PC-3 (cell line): Measurements from ENCODE around the gene STARD10. TPM values are rescaled to one million over a fixed set of nuclear protein-coding genes. Genes with fewer than 3 reads are reported as not detected.

Experiments
- ATAC-seq: fragments of 200-7000 bp; cut with Tn5 transposase; 2 replicates; pipeline ENCODE4 v1.9.1; 2020; ENCODE audit warnings: mild to moderate bottlenecking, moderate library complexity
- Bru-seq: library from RNA; stranded (reverse); fragments of 400-500 nt; gene quantifications from one replicate; lab custom pipeline; 2021; lab: Mats Ljungman, UMichigan
- BruChase-seq, 2 experiments: library from RNA; stranded (reverse); fragments of 400-500 nt; gene quantifications; one replicate each; lab custom pipeline; 2021; lab: Mats Ljungman, UMichigan
- BruUV-seq: library from RNA; stranded (reverse); fragments of 400-500 nt; replicated peaks from 2 replicates; lab custom pipeline; 2021; lab: Mats Ljungman, UMichigan
- CTCF ChIA-PET: fragments of 300-600 bp; sonication (Branson Sonifier 250); formaldehyde crosslinking; loops from one replicate; lab custom pipeline; 2022; ENCODE audit warnings: antibody characterized with exemption; lab: Charles Lee
- POLR2A ChIA-PET: fragments of 300-600 bp; sonication (Branson Sonifier 250); formaldehyde crosslinking; loops from one replicate; lab custom pipeline; 2022; ENCODE audit warnings: antibody characterized with exemption; ENCODE audit not compliant: unreplicated experiment; lab: Charles Lee
- DNase-seq: peaks from one replicate; pipeline ENCODE4 v3.0.0-alpha.2; 2015
- H2AFZ ChIP-seq: fragments of 300-600 bp; sonication (generic); 2 replicates; pipeline ENCODE4 v1.6.0; 2016; ENCODE audit warnings: antibody characterized with exemption, low read length
- H3F3A ChIP-seq: fragments of 300-600 bp; sonication (generic); one replicate; pipeline ENCODE4 v1.6.0; 2017; ENCODE audit warnings: antibody characterized with exemption, low read length, control low read depth, mild to moderate bottlenecking; ENCODE audit not compliant: unreplicated experiment
- H3K27ac ChIP-seq: fragments of 300-600 bp; sonication (generic); 2 replicates; pipeline ENCODE4 v1.5.1; 2016; ENCODE audit warnings: mild to moderate bottlenecking, low read length
- H3K27me3 ChIP-seq: fragments of 300-600 bp; sonication (generic); 2 replicates; pipeline ENCODE4 v1.6.1; 2016; ENCODE audit warnings: low read length, mixed read lengths
- H3K36me3 ChIP-seq: fragments of 300-600 bp; sonication (generic); 2 replicates; pipeline ENCODE4 v1.6.1; 2016; ENCODE audit warnings: low read depth, mixed run types, low read length, mixed read lengths
- H3K4me1 ChIP-seq: fragments of 300-600 bp; sonication (generic); 2 replicates; pipeline ENCODE4 v1.5.1; 2016; ENCODE audit warnings: low read length; ENCODE audit not compliant: insufficient read depth
- H3K4me2 ChIP-seq: fragments of 300-600 bp; sonication (generic); 2 replicates; pipeline ENCODE4 v1.6.0; 2016; ENCODE audit warnings: low read length
- H3K4me3 ChIP-seq: fragments of 300-600 bp; sonication (generic); 2 replicates; pipeline ENCODE4 v1.5.1; 2016; ENCODE audit warnings: mild to moderate bottlenecking, low read length, mixed read lengths
- H3K79me2 ChIP-seq: fragments of 300-600 bp; sonication (generic); 2 replicates; pipeline ENCODE4 v1.6.1; 2017; ENCODE audit warnings: low read length, mixed read lengths
- H3K9ac ChIP-seq: fragments of 300-600 bp; sonication (generic); 2 replicates; pipeline ENCODE4 v1.6.0; 2016; ENCODE audit warnings: mild to moderate bottlenecking, low read length
- H3K9me2 ChIP-seq: fragments of 300-600 bp; sonication (generic); replicated peaks from 2 replicates; pipeline ENCODE4 v1.6.1; 2016; ENCODE audit warnings: mixed run types, low read length, mixed read lengths
- H3K9me3 ChIP-seq: fragments of 300-600 bp; sonication (generic); 2 replicates; pipeline ENCODE4 v1.6.1; 2016; ENCODE audit warnings: low read length, mixed read lengths
- H4K20me1 ChIP-seq: fragments of 300-600 bp; sonication (generic); 2 replicates; pipeline ENCODE4 v1.6.1; 2016; ENCODE audit warnings: low read length, mixed read lengths
- EZH2 ChIP-seq: fragments of 300-600 bp; sonication (generic); IDR thresholded peaks from one replicate; pipeline ENCODE4 v1.6.1; 2017; ENCODE audit warnings: antibody characterized with exemption, mild to moderate bottlenecking, low read length; ENCODE audit not compliant: unreplicated experiment
- EZH2phosphoT487 ChIP-seq: fragments of 300-600 bp; sonication (generic); IDR thresholded peaks from 2 replicates; pipeline ENCODE4 v1.6.1; 2018; ENCODE audit warnings: mild to moderate bottlenecking, antibody characterized with exemption, low read length, borderline replicate concordance
- intact Hi-C: fragments of 100-400 bp; cut with micrococcal nuclease; formaldehyde crosslinking; loops from 2 replicates; pipeline ENCODE4 v1.9.0; 2023
- long read RNA-seq: library from polyadenylated mRNA; unstranded; transcript quantifications from one replicate; pipeline ENCODE4 v2.0.0, GENCODE V29; 2021; ENCODE audit not compliant: unreplicated experiment
- total RNA-seq: library from RNA; depleted of rRNA; stranded (reverse); fragments of >200 nt; gene quantifications from 2 replicates; pipeline ENCODE4 v1.2.3, GENCODE V29; 2014; rRNA removed
- TF ChIP-seq, protein P1 (sequence below): fragments of 300-600 bp; sonication (generic); conservative IDR thresholded peaks from 2 replicates; pipeline ENCODE4 v1.5.1; 2017; ENCODE audit warnings: antibody characterized with exemption, low read depth, mild to moderate bottlenecking, low read length

STARD10 gene, protein sequence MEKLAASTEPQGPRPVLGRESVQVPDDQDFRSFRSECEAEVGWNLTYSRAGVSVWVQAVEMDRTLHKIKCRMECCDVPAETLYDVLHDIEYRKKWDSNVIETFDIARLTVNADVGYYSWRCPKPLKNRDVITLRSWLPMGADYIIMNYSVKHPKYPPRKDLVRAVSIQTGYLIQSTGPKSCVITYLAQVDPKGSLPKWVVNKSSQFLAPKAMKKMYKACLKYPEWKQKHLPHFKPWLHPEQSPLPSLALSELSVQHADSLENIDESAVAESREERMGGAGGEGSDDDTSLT
- total RNA-seq, result 284 and 362 TPM in 2 replicates
- percentile 88 among the genes with signal in this experiment for Bru-seq, nascent RNA
- percentile 95 among the genes with signal in this experiment for BruChase-seq, experiment 1, labeled RNA remaining after a 6-hour chase
- percentile 93 among the genes with signal in this experiment for BruChase-seq, experiment 2, labeled RNA remaining after a 2-hour chase
- long read RNA-seq, transcript STARD10-210 (7 exons, 1,100 nt), result major isoform, 230 of 416 reads
- long read RNA-seq, transcript STARD10-201 (7 exons, 1,963 nt), result minor isoform, 7 of 416 reads
- long read RNA-seq, transcript STARD10-217 (3 exons, 506 nt), result minor isoform, 84 of 416 reads
- long read RNA-seq, partial matches to known transcripts, result 32 of 416 reads
- long read RNA-seq, other reads (novel, unspliced or antisense), result 57 of 416 reads

DNA sequence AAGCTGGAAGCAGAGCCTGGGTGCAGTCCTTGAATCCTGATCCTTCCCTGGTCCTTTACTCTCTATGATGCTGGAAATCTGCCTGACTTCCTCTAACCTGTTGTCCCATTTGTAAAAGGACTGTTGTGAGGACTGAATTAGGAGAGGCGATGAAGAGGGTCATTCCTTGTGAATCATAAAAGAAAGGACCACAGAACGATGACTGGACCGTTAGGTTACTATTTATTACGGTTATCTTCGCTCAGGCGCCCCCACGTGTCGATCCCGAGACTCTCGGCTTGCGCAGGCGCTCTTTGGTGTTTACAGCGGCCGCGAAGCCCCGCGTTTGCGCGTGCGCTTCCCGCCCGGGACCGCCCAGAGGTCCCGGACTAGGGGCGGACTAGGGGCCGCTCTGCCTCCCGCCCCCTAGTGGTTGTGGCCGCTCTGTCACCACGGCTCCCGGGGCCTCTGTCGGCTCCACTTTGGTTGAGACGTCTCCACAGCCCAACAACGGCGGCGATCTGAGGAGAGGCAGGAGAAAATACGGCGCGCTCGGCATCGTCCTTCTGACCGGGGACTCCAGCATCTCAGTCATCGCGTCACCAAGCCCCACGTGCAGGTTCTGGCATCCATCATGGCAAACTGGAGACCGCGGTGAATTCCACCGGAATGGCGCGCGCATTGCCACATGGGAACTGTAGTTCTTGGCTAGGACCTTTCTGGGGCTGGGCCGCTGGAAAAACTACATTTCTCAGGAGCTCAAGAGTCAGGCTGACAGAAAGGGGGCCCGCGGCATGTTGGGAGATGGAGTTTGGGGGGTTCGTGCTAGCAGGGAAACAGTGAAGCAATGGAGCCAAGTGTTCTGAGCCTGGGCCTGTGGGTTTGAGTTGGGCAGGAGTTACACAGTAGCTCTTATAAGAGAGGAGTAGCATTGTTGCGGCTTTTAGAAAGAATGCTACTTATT lies at the start of gene STARD10:
TSS of gene STARD10 (minus strand) at position 623 of the 943 bp plus-strand sequence. CDS start 12,866 bp downstream, outside the sequence.
- no peaks in the 10 kb centered on the region for H3K9me2 ChIP-seq
- peak within 1 kb of the TSS; percentile 77 for H3K4me3 ChIP-seq
- peak within 1 kb of the TSS; percentile 40 for H3K27ac ChIP-seq
- no peaks in the 10 kb centered on the region for H3K36me3 ChIP-seq
- no peaks in the 10 kb centered on the region for H3F3A ChIP-seq
- CTCF ChIA-PET, result interaction anchor here (0.6 to 2.6 kb wide), 5 partner anchors 20 to 514 kb away, joined by 3 to 21 read pairs (median 3); no protein-coding TSS in a partner anchor
- intact Hi-C loops, result loop anchor here (1.0 kb wide), 3 partner anchors 21 to 68 kb away; partner anchors contain the start of genes ARAP1 and ATG16L2
- H3K4me2 ChIP-seq, result peak within 1 kb of the TSS; percentile 82
- H3K4me1 ChIP-seq, result peaks cover 27% of the 10 kb centered on the region
- H3K27me3 ChIP-seq, result no peaks in the 10 kb centered on the region
- H3K79me2 ChIP-seq, result no peaks in the 10 kb centered on the region
- POLR2A ChIA-PET, result no interaction called here
- no peaks in the 10 kb centered on the region for H3K9me3 ChIP-seq
- DNase-seq (peak; percentile 99), ATAC-seq (peak; percentile 95)
- H2AFZ ChIP-seq, result peak within 1 kb of the TSS; percentile 91
- H3K9ac ChIP-seq, result peak within 1 kb of the TSS; percentile 77
- TF ChIP-seq, protein P1, sequence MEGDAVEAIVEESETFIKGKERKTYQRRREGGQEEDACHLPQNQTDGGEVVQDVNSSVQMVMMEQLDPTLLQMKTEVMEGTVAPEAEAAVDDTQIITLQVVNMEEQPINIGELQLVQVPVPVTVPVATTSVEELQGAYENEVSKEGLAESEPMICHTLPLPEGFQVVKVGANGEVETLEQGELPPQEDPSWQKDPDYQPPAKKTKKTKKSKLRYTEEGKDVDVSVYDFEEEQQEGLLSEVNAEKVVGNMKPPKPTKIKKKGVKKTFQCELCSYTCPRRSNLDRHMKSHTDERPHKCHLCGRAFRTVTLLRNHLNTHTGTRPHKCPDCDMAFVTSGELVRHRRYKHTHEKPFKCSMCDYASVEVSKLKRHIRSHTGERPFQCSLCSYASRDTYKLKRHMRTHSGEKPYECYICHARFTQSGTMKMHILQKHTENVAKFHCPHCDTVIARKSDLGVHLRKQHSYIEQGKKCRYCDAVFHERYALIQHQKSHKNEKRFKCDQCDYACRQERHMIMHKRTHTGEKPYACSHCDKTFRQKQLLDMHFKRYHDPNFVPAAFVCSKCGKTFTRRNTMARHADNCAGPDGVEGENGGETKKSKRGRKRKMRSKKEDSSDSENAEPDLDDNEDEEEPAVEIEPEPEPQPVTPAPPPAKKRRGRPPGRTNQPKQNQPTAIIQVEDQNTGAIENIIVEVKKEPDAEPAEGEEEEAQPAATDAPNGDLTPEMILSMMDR, result peak; percentile 99
- TF ChIP-seq EZH2phosphoT487, result no peak
- H4K20me1 ChIP-seq, result no peaks in the 10 kb centered on the region
- TSS peak; percentile 88 for BruUV-seq

DNA sequence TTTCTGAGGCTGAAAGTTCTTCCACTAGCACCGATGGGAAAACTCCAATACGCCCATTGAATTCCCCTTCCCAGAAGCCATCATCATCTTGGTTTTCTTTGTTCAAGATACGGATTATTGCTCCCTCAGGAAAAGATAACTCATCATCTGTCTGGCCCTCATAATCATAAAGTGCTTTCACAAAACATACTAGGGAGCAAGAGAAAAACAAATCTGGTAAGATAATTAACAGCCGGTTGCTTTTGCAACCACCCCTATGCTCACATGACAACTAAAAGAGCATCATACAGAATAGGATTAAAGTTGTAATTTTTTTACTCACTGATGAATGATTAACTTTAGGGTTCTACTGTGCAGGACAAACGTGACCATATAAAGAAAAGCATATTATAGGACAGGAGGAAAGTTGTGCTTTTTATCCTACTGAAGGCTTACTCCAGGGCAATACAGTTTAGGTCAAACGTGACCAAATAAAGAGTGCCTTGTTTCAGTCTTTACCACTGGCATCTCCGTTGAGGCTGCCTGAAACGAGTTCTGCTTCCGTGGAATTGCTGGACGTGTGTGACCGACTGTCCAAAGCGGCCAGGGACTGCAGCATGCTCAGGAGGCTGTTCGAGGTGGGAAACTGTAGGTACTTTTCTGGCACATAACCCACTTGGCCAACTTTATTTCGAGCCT lies 48.9 kb upstream of the STARD10 start:
- BruUV-seq, result no TSS peak
- Histone ChIP-seq H4K20me1 (no peaks in the 10 kb centered on the region), H3K4me2 (no peak overlapping the region), H3K9me2 (no peaks in the 10 kb centered on the region), H2AFZ (no peak overlapping the region), H3K27me3 (no peaks in the 10 kb centered on the region), H3K79me2 (no peaks in the 10 kb centered on the region), H3K9ac (no peak overlapping the region), H3K27ac (no peak overlapping the region), H3K4me3 (no peak overlapping the region), H3K36me3 (peaks cover 24% of the 10 kb centered on the region; the same call in 1 of the 2 replicates), H3K9me3 (no peaks in the 10 kb centered on the region), H3F3A (no peaks in the 10 kb centered on the region), H3K4me1 (no peaks in the 10 kb centered on the region)
- DNase-seq (no peak), ATAC-seq (no peak)
- ChIA-PET POLR2A (no interaction called here), CTCF (no interaction called here)
- TF ChIP-seq, protein P1, result no peak
- TF ChIP-seq EZH2phosphoT487 (no peak), EZH2 (no peak)
- intact Hi-C loops, result loop anchor here (10.0 kb wide), 1 partner anchor 118 kb away; no protein-coding TSS in a partner anchor
